Small intestine (tissue), 7 donors: ENCODE data around the gene CMTM2. TPM values are rescaled to one million over a fixed set of nuclear protein-coding genes. Genes with fewer than 3 reads are reported as not detected.
A peak's percentile ranks its signal among the peaks of the same experiment; 100 is the strongest.

ENCODE experiments used
- DNase-seq, 2 donors: peaks; one replicate each; pipeline versions ENCODE4 v3.0.0 to v3.0.0-alpha.2; 2013
- FAIRE-seq: peaks from 2 replicates; lab custom pipeline; 2012; peaks lifted over from hg19 to GRCh38; lab: Jason Lieb, UNC
- H3K27ac ChIP-seq, 3 donors: one replicate each; pipeline ENCODE4 v1.5.1; 2013; ENCODE audit warnings: low read length in 2 of 3, mild to moderate bottlenecking in 2 of 3, control low read depth in 1 of 3, inconsistent platforms in 1 of 3, low read depth in 1 of 3, moderate library complexity in 1 of 3
- H3K27me3 ChIP-seq, 3 donors: one replicate each; pipeline ENCODE4 v1.6.1; 2013; ENCODE audit warnings: low read length in 3 of 3, inconsistent platforms in 1 of 3; ENCODE audit not compliant: control insufficient read depth in 3 of 3, insufficient read depth in 3 of 3
- H3K36me3 ChIP-seq, 3 donors: one replicate each; pipeline ENCODE4 v1.6.1; 2013; ENCODE audit warnings: low read length in 3 of 3, inconsistent platforms in 1 of 3, low read depth in 1 of 3, mild to moderate bottlenecking in 1 of 3, moderate library complexity in 1 of 3; ENCODE audit not compliant: control insufficient read depth in 3 of 3, insufficient read depth in 2 of 3
- H3K4me1 ChIP-seq, 3 donors: one replicate each; pipeline ENCODE4 v1.6.1; 2013; ENCODE audit warnings: low read length in 2 of 3, inconsistent platforms in 1 of 3, low read depth in 1 of 3, mild to moderate bottlenecking in 1 of 3, moderate library complexity in 1 of 3; ENCODE audit not compliant: control insufficient read depth in 3 of 3, insufficient read depth in 2 of 3
- H3K4me3 ChIP-seq, 3 donors: one replicate each; pipeline ENCODE4 v1.5.1; 2013; ENCODE audit warnings: low read length in 3 of 3, control low read depth in 1 of 3, inconsistent platforms in 1 of 3, low read depth in 1 of 3, mild to moderate bottlenecking in 1 of 3, moderate library complexity in 1 of 3
- H3K9me3 ChIP-seq, 2 donors: one replicate each; pipeline ENCODE4 v1.6.1; 2013; ENCODE audit warnings: low read depth in 1 of 2, low read length in 1 of 2; ENCODE audit not compliant: control insufficient read depth in 2 of 2, insufficient read depth in 1 of 2
- WGBS, 3 donors: extraction: QIAGEN DNeasy Blood & Tissue Kit; methylation state at CpG; one replicate each; pipeline ENCODE4 v1.1.7; 2013; 5-methylcytosine and 5-hydroxymethylcytosine counted together
- polyA plus RNA-seq, 4 donors: library from polyadenylated mRNA; stranded (reverse) in 3 of 4; unstranded in 1 of 4; fragments of 200-250 nt in 3 of 4; fragments of 120-200 nt in 1 of 4; gene quantifications; one replicate each; pipeline versions ENCODE4 v1.2.1 to v1.2.3, GENCODE V29; 2013
- donor health status: healthy with polysubstance abuse.
- donor health status: control.
- donor health status: control.
- donor health status: Bipolar disorder and iron deficiency.
- donor health status: healthy.

Gene CMTM2
- polyA plus RNA-seq, 4 donors = 0.07 to 0.19 TPM; not detected in 2

DNA sequence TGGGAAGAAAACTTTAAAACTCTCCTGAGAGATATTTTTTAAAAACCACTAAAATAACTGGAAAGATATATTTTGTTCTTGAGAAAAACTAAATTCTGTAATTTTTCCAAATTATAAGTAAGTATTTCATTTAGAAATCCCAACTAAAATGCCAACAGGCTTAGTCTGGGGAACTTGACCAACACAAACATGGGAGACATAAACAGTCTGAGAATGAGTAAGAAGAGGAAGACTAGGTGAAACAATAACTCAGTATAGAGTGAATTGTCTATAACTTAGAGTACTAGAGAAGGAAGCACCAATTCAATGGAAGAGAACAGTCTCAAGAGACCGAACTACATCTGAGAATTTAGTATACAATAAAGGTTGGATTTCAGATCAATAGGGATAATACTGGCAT is 10.1 kb upstream of the CMTM2 start:
- peaks cover 0 to 15% (median 5%) of the 10 kb centered on the region in 3 donors for H3K36me3 ChIP-seq
- FAIRE-seq (no peak), DNase-seq (no peak)
- H3K4me1 ChIP-seq = peaks cover 0 to 12% (median 5%) of the 10 kb centered on the region in 3 donors
- WGBS, 3 donors = 50 to 91% (median 73%) methylated on average over 1 of the region's 1 CpG
- no peaks in the 10 kb centered on the region for H3K9me3 ChIP-seq
- H3K27me3 ChIP-seq = no peaks in the 10 kb centered on the region
- no peak overlapping the region for H3K4me3 ChIP-seq
- no peak overlapping the region for H3K27ac ChIP-seq

DNA sequence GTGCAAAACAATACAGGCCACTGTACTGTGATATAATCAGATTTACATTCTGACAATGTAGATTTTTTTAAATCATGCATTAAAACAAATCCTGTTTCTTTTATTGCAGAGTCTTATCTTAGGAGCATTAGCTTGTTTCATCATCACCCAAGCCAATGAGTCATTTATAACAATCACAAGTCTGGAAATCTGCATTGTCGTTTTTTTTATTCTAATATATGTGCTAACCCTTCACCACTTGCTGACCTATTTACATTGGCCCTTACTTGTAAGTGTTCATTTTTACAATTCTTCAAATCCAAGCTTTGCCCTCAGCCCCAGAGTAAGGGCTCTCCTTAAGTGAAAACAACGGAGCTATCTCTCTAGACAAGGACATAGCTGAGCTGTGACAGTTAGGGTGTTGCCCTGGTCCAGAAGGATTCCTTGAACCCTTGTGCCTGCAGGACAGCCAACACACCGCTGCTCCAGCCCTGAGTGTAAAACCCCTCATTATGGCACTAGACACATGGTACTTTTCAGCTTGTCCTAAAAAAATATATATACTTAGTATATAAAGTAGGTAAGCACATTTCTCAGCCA is 9.3 kb upstream of the CMTM2 start:
- no peaks in the 10 kb centered on the region for H3K27me3 ChIP-seq
- FAIRE-seq (no peak), DNase-seq (peak; percentile 73 to 82)
- H3K4me3 ChIP-seq = no peak overlapping the region
- peaks cover 0 to 12% (median 5%) of the 10 kb centered on the region in 3 donors for H3K4me1 ChIP-seq
- 15 to 52% (median 34%) methylated on average over 3 of the region's 3 CpGs for whole genome bisulfite sequencing, 3 donors
- peak overlapping the region in 2 of 3 donors; percentile 27 to 71 for H3K27ac ChIP-seq
- peaks cover 0 to 15% (median 3%) of the 10 kb centered on the region in 3 donors for H3K36me3 ChIP-seq
- H3K9me3 ChIP-seq = no peaks in the 10 kb centered on the region

DNA sequence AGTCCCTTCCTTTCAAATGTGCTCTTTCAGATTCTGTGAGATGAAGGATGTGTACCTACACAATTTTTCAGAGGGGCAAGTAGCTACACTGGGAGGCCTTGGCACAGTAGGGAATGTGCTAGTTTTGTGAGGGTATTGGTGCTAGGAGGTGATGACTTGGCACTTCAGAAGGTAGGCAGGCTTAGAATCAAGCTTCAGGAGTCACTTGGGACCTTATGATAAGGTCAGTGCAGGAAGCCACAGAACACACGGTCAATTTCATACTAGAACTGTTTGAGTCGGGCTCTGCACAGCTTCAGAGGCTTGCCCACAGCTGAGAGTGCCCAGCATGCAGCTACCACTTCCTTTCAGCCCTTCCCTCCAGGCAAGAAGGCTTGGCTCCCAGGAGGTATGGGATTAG is 6.9 kb upstream of the CMTM2 start:
- H3K27ac ChIP-seq = no peak overlapping the region
- 59 to 76% (median 72%) methylated on average over 2 of the region's 2 CpGs for WGBS, 3 donors

DNA sequence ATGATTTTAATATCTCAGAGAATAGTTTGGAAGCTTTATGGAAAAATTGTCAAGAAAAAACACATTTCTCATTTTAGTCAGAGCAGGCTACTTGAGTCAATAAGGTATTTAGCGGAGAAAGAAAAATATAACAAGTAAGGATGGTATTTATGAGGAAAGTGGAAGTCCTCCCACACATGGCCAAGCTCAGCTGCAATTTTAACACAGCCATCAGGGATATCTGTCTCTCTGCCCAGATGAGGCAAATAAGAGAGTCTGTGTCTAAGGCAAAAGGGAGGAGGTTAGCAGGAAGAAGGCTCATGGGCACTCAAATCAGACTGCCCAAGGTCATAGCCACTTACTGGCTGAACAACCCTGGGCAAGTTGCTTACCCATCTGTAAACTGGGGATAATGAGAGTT is 5.2 kb upstream of the CMTM2 start:
- peaks cover 0 to 12% (median 2%) of the 10 kb centered on the region in 3 donors for H3K27me3 ChIP-seq
- DNase-seq (no peak), FAIRE-seq (no peak)
- H3K4me3 ChIP-seq = no peak overlapping the region
- H3K36me3 ChIP-seq = no peaks in the 10 kb centered on the region
- 92 to 95% (median 94%) methylated on average over 1 of the region's 1 CpG for WGBS, 3 donors
- H3K27ac ChIP-seq = no peak overlapping the region
- H3K9me3 ChIP-seq = no peaks in the 10 kb centered on the region
- H3K4me1 ChIP-seq = peaks cover 0 to 18% (median 6%) of the 10 kb centered on the region in 3 donors

More for the DNA sequence above, 6.9 kb upstream of the CMTM2 start:
- FAIRE-seq (no peak), DNase-seq (no peak)
- Histone ChIP-seq H3K4me3 (no peak overlapping the region), H3K36me3 (no peaks in the 10 kb centered on the region), H3K4me1 (peaks cover 0 to 12% (median 5%) of the 10 kb centered on the region in 3 donors), H3K9me3 (no peaks in the 10 kb centered on the region), H3K27me3 (no peaks in the 10 kb centered on the region)

- Histone ChIP-seq H3K4me3 (no peak overlapping the region), H3K27me3 (peaks cover 0 to 14% (median 2%) of the 10 kb centered on the region in 3 donors), H3K27ac (no peak overlapping the region), H3K4me1 (peaks cover 0 to 14% (median 7%) of the 10 kb centered on the region in 3 donors), H3K36me3 (no peaks in the 10 kb centered on the region), H3K9me3 (no peaks in the 10 kb centered on the region)
- FAIRE-seq (no peak), DNase-seq (no peak)
- WGBS, 3 donors = 80 to 83% (median 82%) methylated on average over 3 of the region's 3 CpGs
Observed at GRCh38 chr16:66574531-66574930, 4.7 kb upstream of the CMTM2 start.

GRCh38 chr16:66575060-66575459 is 4.2 kb upstream of the CMTM2 start:
- no peak overlapping the region for H3K4me3 ChIP-seq
- no peak overlapping the region for H3K27ac ChIP-seq
- peaks cover 0 to 19% (median 2%) of the 10 kb centered on the region in 3 donors for H3K27me3 ChIP-seq
- no peaks in the 10 kb centered on the region for H3K36me3 ChIP-seq
- FAIRE-seq (no peak), DNase-seq (no peak)
- H3K9me3 ChIP-seq = no peaks in the 10 kb centered on the region
- peaks cover 0 to 11% (median 6%) of the 10 kb centered on the region in 3 donors for H3K4me1 ChIP-seq
- 91 to 97% (median 94%) methylated on average over 3 of the region's 3 CpGs for WGBS, 3 donors

DNA sequence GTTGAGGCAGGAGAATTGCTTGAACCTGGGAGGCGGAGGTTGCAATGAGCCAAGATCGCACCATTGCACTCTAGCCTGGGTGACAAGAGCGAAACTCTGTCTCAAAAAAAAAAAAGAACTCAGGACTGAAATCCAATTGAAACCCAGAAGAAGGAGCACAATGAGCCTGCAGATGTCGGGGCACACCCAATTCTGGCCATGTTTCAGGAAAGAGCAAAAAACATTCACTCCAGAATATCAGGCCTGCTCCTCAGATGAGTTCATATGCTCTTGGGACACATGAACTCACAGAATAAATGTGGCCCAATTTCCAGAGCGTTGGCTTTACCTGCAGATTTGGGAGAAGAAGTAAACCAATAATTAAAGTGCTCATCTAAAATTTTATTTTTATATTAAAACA is 3.0 kb upstream of the CMTM2 start:
- DNase-seq (no peak), FAIRE-seq (no peak)
- peaks cover 0 to 14% (median 3%) of the 10 kb centered on the region in 3 donors for H3K4me1 ChIP-seq
- 89 to 96% (median 95%) methylated on average over 5 of the region's 5 CpGs for WGBS, 3 donors
- no peak overlapping the region for H3K27ac ChIP-seq
- H3K9me3 ChIP-seq = no peaks in the 10 kb centered on the region
- H3K36me3 ChIP-seq = no peaks in the 10 kb centered on the region
- H3K27me3 ChIP-seq = peaks cover 0 to 20% (median 2%) of the 10 kb centered on the region in 3 donors
- no peak overlapping the region for H3K4me3 ChIP-seq

DNA sequence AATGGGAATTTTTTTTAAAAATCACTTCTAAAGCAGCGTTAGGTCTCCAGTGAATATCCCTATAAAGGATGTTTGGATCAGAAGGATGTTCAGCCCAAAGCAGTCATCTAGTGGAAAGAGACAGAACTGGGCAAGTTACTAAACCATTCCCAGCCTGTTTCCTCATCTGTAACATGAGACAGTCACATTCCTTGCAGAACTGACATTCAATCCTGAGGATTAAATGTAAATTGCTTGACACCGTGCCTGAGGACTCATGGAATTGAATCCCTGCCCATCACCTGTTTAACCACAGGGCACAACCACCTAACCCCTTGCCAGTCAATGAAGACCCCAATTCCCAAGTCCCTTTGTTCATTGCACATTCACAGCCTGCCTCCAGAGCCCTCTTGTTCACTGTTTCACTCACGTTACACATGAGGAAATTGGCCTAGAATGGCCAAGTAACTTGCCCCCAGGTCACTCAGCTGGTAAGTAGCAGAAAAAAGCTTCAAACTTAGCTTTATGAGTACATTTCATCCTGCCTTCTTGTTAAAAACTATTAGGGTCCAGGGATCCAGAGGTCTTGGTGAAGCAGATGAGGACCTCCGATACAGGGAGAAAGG is 1.4 kb downstream of the CMTM2 start:
- FAIRE-seq = no peak
- WGBS, 3 donors = 87 to 98% (median 90%) methylated on average over 4 of the region's 4 CpGs

More for the DNA sequence above, 1.4 kb downstream of the CMTM2 start:
- H3K27ac ChIP-seq = no peak overlapping the region
- peaks cover 0 to 20% (median 2%) of the 10 kb centered on the region in 3 donors for H3K27me3 ChIP-seq
- DNase-seq = no peak
- H3K36me3 ChIP-seq = no peaks in the 10 kb centered on the region
- peaks cover 0 to 17% (median 6%) of the 10 kb centered on the region in 3 donors for H3K4me1 ChIP-seq
- H3K4me3 ChIP-seq = no peak overlapping the region
- H3K9me3 ChIP-seq = peaks cover 0 to 3% of the 10 kb centered on the region in 2 donors
